Mesothelial cell of epicardium (in vitro differentiated cells): ENCODE measurements around the gene SLC38A1. TPM values are rescaled to one million over a fixed set of nuclear protein-coding genes. Genes with fewer than 3 reads are reported as not detected.

Experiments
- DNase-seq, 2 experiments: peaks; one replicate each; pipeline ENCODE4 v3.0.0; 2021; ENCODE audit warnings: low spot score in 2 of 2; ENCODE audit not compliant: unreplicated experiment in 2 of 2
- H3K27ac Mint-ChIP-seq: 2 replicates; pipeline ENCODE4 v1.8.0; 2021; ENCODE audit warnings: mixed read lengths
- H3K27me3 Mint-ChIP-seq: 2 replicates; pipeline ENCODE4 v1.8.0; 2021; ENCODE audit warnings: low read depth, mixed read lengths
- H3K36me3 Mint-ChIP-seq: 2 replicates; pipeline ENCODE4 v1.8.0; 2021; ENCODE audit warnings: mixed read lengths
- H3K4me1 Mint-ChIP-seq: 2 replicates; pipeline ENCODE4 v1.8.0; 2021; ENCODE audit warnings: mixed read lengths
- H3K4me3 Mint-ChIP-seq: 2 replicates; pipeline ENCODE4 v1.8.0; 2021; ENCODE audit warnings: mild to moderate bottlenecking, moderate library complexity, mixed read lengths
- H3K9me3 Mint-ChIP-seq: 2 replicates; pipeline ENCODE4 v1.8.0; 2021; ENCODE audit warnings: mixed read lengths
- CTCF ChIP-seq: fragments of 200-600 bp; sonication (generic); IDR thresholded peaks from one replicate; pipeline ENCODE4 v1.5.0; 2021; ENCODE audit warnings: antibody characterized with exemption; ENCODE audit not compliant: unreplicated experiment
- total RNA-seq: library from RNA; stranded (reverse); gene quantifications from 3 replicates; pipeline ENCODE4 v1.2.1, GENCODE V29; 2021

SLC38A1 gene
- total RNA-seq, 1 donor from 2014 or later: 114 TPM

GRCh38 chr12:46230306-46230705 is 38.5 kb downstream of the SLC38A1 start:
- Mint-ChIP-seq H3K36me3 (peaks cover 27% of the 10 kb centered on the region), H3K4me1 (peaks cover 2% of the 10 kb centered on the region), H3K27me3 (no peaks in the 10 kb centered on the region), H3K9me3 (no peaks in the 10 kb centered on the region), H3K27ac (no peak overlapping the region), H3K4me3 (no peak overlapping the region)
- DNase-seq: no peak
- no peak for TF ChIP-seq CTCF

- TF ChIP-seq CTCF: no peak
- peaks cover 33% of the 10 kb centered on the region for H3K36me3 Mint-ChIP-seq
These were observed 41.2 kb downstream of the SLC38A1 start for GRCh38 chr12:46227616-46228015.

GRCh38 chr12:46224386-46224785 is 44.5 kb downstream of the SLC38A1 start:
- no peak overlapping the region for H3K4me3 Mint-ChIP-seq
- no peaks in the 10 kb centered on the region for H3K9me3 Mint-ChIP-seq
- H3K36me3 Mint-ChIP-seq: peaks cover 29% of the 10 kb centered on the region
- no peaks in the 10 kb centered on the region for H3K27me3 Mint-ChIP-seq
- no peak for TF ChIP-seq CTCF
- DNase-seq: no peak
- H3K27ac Mint-ChIP-seq: no peak overlapping the region
- peaks cover 25% of the 10 kb centered on the region for H3K4me1 Mint-ChIP-seq

More at GRCh38 chr12:46227616-46228015, 41.2 kb downstream of the SLC38A1 start:
- H3K9me3 Mint-ChIP-seq: no peaks in the 10 kb centered on the region
- no peaks in the 10 kb centered on the region for H3K27me3 Mint-ChIP-seq
- H3K4me3 Mint-ChIP-seq: no peak overlapping the region
- no peak overlapping the region for H3K27ac Mint-ChIP-seq
- H3K4me1 Mint-ChIP-seq: no peaks in the 10 kb centered on the region
- DNase-seq: no peak

- DNase-seq: no peak
- no peak overlapping the region for H3K27ac Mint-ChIP-seq
- H3K27me3 Mint-ChIP-seq: no peaks in the 10 kb centered on the region
- no peaks in the 10 kb centered on the region for H3K9me3 Mint-ChIP-seq
- TF ChIP-seq CTCF: no peak
- no peak overlapping the region for H3K4me3 Mint-ChIP-seq
- H3K36me3 Mint-ChIP-seq: peaks cover 22% of the 10 kb centered on the region
- peaks cover 38% of the 10 kb centered on the region for H3K4me1 Mint-ChIP-seq
These were observed 45.8 kb downstream of the SLC38A1 start for GRCh38 chr12:46223047-46223446.

DNA sequence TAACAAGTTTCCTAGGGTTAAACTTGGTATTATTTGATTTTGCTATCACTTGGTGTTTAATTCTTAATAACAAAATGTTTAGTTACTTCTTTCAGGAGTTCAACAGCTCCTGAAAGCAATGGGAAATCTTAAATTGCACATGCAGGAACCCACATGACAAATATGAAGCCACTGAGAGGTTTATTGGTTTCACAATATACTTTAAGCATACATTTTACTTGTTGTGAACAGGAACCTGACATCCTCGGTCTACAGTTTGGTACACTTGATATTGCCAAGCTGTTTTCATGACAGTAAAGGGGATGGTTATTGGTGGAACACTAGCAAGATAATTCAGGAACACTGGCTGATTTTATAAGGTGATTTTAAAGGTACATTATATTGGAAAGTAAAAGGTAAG is 46.2 kb downstream of the SLC38A1 start:
- H3K27ac Mint-ChIP-seq: no peak overlapping the region
- DNase-seq: no peak
- H3K27me3 Mint-ChIP-seq: no peaks in the 10 kb centered on the region
- no peak for TF ChIP-seq CTCF
- H3K9me3 Mint-ChIP-seq: no peaks in the 10 kb centered on the region
- peaks cover 18% of the 10 kb centered on the region for H3K36me3 Mint-ChIP-seq
- H3K4me1 Mint-ChIP-seq: peaks cover 43% of the 10 kb centered on the region
- H3K4me3 Mint-ChIP-seq: no peak overlapping the region
